HCEC 1CT (cell line): ENCODE data around the gene TMEM120A.
"Not testable (repeated sequence)": the region's sequence is repeated elsewhere in the genome, so short reads cannot be mapped to it uniquely, and the experiment has no call there.

ENCODE experiments used
- DNase-seq: peaks from one replicate; pipeline ENCODE4 v3.0.0-alpha.2; 2017

TMEM120A gene

DNA sequence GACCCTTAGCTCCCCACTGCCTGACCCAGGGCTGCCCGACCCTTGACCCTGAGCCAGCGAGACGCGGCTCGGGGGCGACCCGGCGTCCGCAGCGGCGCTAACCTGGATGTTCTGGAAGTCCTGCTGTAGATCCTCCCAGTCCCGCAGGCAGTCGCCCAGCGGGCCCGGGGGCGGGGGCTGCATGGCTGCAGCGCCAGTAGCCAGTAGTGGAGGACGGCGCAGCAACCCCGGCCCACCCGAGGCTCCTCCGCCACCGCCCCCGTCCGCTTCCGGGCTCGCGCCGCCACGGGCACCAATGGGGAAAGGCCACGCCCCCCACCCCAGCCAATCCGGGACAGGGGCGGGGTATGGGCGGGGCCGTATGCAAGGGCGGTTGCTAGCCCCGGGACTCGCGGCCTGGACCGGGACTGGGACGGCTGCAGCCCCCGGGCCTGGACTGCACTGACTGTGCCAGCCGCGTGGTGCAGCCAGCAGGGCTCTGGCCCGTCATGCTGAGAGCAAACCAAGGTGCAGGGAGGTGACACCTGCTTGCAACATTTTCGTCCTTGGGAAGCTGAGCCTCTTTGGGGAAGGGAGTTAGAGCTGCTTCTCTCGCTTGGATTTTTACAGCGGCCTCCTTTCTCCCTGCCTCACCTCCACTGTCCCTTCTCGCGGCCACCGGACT lies at the start of gene TMEM120A:
TMEM120A (minus strand) TSS at position 208 of the 664 bp plus-strand sequence; CDS start at position 183, 25 bp downstream.
- peak; percentile 90 for DNase-seq

DNA sequence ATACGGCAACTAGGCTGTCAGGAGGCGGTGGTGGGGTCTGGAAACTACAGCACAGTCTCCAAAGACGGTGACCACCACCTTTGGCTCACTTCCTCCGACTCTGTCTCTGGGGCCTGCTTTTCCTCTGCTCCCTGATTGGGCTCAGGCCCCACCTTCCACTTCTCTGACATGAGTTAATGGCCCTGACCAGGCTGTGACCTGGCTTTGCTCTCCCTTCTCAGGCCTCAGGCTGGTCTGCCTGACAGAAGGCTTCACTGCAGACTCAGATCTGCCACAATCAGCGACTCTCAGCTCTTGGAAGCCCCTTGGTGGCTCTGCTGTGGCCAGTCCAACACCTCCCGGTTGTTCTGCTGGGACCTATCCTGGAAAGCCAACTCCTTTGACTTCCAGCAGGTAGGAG lies 45.7 kb upstream of the TMEM120A start:
- no peak for DNase-seq

DNA sequence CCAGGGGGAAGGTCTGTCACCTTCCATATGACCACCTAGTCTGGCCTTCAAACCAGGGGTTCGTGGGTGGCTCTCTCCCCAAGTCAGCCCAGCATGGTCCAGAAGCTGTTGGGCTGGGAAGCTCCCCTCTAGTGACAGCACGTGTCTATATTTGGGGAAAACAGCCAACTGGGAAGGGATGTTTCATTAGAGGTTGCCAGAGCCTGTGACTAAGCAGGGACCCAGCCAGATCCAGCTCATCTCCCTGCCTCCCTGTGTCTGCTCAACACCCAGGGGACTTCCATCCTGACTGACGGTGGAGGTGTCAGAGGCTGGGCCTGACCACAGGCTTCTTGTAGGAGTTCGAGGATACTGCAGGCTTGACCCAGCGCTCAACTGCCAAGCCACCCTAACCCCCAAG lies 42.9 kb upstream of the TMEM120A start:
- DNase-seq = peak; percentile 71

DNA sequence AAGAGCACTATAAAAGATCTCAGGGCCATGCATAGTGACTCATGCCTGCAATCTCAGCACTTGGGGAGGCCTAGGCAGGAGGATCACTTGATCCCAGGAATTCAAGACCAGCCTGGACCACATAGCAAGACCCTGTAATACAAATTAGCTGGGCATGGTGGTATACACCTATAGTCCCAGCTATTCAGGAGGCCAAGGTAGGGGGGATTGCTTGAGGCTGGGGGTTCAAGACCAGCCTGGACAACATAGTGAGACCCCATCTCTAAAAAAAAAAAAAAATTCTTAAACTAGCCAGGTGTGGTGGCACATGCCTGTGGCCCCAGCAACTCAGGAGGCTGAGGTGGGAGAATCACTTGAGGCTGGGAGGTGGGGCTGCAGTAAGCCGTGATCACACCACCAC lies 37.6 kb upstream of the TMEM120A start:
- DNase-seq = no peak

DNA sequence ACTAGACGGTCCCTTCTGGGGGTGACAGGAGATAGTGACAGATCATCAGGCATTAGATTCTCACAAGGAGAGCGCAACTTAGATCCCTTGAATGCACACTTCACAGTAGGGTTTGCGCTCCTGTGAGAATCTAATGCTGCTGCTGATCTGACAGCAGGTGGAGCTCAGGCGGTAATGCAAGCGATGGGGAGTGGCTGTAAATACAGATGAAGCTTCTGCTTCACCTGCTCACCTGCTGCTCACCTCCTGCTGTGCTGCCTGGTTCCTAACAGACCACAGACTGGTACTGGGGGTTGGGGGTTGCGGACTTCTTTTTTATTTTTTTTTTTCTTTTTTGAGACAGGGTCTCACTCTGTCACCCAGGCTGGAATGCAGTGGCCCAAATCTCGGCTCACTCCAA lies 35.3 kb upstream of the TMEM120A start:
- DNase-seq = not testable (repeated sequence)

DNA sequence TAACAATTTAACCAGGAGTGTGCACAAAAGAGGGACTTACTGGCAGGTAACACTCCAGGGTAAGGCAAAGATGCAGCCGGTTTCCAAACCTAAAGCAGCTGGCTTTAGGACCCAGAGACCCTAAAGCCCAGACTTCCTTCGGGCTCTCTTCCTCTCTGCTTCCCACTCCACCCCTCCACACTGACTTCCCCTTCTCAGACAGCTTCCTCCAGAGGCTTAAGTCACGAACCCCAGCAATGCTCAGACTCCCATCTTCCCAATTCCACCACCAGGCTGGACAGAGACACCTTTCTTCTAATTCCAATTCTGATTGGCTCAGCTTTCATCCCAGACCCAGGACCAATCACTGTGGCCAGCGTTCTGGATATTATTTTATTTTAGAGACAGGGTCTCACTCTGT lies 28.6 kb upstream of the TMEM120A start:
- DNase-seq = no peak

DNA sequence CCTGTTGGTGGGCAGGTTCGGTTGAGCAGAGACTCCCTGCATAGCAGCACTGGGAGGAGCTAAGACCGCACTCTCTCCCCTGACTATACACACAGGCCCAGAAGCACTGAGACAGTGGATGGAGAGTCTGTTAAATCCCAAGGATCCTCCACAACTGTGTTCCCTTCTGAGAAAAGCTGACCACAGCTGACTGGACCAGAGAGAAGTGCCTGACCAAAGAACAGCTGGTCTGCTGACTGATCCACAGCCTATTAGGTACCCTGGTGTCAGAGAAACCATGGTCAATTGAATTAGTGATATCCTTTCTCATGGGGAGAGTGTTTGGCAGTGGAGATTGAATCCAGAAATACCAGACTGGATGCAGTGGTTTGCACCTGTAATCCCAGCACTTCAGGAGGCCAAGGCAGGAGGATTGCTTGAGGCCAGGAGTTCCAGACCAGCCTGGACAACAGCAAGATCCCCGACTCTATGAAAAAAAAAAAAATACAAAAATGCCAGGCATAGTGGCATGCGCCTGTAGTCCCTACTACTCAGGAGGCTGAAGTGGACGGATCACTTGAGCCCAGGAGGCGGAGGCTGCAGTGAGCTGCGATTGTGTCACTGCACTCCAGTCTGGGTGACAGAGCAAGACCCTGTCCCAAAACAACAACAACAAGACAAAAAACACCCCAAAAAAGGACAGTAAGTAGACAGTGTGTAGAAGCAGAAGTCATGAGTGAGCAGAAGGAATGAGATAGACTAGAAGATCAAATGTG lies 27.8 kb upstream of the TMEM120A start:
- no peak for DNase-seq

DNA sequence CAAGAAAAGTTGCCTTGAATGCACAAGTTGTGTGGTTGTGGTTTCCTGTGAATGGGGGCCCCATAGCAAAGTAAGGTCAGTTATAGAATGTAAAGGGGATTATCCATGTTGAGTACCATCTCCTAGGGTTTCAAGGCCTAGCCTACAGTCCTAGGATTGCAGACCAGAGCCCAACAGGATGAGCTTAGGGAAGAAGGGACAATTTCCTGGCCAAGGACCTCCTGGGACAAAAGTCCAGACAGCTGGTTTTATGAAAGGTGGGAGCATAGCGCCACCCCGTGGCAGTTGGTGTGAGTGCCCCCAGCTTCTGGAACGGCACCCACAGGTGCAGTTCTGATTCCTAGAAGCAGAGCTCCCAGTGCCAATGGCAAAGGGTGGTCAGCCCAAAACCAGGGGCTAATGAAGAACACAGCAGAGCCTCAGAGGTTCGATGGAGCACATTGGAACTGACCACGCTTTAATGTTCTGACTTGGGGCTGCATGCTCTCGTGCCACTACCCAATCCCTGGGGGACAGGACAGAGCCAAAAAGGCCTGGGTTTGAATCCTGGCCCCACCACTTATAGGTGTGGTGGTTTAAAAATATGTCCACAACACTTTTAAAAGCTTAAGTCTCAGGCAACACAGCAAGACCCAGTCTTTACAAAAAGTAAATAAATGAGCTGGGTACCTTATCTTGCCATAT lies 25.8 kb upstream of the TMEM120A start:
- DNase-seq = peak; percentile 41

DNA sequence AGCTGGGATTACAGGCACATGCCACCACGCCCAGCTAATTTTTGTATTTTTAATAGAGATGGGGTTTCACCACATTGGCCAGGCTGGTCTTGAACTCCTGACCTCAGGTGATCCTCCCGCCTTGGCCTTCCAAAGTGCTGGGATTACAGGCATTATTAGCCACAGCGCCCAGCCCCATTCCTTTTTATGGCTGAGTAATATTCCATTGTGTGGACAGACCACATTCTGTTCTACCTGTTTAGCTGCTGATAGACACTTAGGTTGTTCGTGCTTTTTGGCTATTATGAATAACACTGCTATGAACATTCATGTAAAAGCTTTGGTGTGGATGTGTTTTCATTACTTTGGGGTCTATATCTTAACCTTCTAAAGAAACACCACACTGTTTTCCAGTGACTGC lies 24.1 kb upstream of the TMEM120A start:
- DNase-seq = not testable (repeated sequence)

DNA sequence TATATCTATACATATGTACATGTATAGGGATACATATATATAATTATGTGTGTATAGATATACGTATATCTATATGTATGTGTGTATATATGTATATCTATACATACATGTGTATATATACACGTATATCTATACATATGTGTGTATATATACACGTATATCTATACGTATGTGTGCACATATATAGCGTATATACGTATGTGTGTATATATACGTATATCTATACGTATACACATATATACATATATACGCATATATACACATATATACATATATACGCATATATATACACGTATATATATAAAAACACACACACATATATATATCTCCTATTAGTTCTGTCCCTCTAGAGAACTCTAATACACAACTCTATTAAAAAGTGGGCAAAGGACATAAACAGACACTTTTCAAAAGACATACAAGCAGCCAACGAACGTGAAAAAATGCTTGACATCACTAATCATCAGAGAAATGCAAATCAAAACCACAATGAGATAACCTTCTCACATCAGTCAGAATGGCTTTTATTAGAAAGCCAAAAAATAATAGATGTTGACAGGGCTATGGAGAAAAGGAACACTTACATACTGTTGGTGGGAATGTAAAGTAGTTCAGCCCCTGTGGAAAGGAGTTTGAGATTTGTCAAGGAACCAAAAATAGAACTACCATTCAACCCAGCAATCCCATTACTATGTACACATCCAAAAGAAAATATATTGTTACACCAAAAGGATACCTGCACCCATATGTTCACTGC lies 22.0 kb upstream of the TMEM120A start:
- no peak for DNase-seq

DNA sequence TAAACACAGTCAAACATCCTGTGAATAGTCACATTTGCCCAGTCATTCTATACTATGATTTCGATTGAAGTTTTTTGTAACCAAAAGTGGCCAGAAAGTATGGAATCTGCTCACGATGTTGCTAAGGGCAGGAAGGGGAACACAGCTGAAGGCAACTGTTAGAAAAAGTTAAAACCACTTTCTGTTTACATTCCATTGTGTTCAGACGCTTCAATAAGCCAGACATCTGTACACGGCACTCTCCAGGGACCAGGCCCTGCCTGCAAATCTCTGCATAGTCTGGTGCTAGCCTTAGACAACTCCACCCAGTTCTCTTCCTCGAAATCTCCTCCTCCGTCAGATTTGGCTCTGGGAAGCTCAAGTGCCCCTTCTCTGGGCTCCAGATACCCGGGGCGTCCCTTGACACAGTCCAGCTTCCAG lies 17.1 kb upstream of the TMEM120A start:
- DNase-seq = peak; percentile 52

DNA sequence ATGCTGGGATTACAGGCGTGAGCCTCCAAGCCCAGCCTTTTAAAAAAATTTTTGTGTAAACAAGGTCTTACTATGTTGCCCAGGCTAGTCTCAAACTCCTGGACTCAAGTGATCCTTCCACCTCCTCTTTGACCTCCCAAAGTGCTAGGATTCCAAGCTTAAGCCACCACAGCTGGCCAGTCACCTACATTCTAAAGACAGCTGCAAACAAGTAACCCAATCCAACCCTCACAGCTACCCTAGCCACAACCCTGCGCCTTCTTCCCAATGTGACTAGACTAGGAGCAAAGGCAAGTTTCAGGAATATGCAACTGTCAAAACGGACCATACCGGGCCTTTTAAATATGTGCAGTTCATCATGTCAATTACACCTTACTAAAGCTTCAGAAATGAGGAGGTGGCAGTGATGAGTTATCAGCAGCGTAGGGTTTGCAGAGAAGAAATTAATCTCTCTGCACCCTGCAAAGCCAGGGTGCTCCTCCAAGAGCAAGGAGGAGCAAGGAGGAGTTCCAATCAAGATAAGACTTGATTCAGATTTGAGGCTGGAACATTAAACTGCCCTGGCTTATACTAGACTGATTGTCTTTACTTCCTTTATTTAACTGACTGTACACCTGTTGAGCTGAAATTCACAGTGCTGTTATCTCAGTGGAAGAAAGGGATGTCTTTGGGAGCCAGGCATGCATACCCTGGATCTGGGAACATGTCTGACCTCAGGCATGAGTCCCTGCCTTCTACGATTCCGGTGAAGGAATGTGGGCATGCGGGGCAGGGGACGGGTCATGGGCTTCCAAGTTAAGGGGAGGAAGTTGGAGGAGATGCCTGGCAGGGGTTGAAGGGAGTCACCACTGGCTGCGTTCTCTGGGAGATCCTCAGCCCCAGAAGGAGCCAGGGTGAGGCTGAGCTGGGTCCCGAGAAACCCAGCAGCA lies 15.5 kb upstream of the TMEM120A start:
- no peak for DNase-seq

DNA sequence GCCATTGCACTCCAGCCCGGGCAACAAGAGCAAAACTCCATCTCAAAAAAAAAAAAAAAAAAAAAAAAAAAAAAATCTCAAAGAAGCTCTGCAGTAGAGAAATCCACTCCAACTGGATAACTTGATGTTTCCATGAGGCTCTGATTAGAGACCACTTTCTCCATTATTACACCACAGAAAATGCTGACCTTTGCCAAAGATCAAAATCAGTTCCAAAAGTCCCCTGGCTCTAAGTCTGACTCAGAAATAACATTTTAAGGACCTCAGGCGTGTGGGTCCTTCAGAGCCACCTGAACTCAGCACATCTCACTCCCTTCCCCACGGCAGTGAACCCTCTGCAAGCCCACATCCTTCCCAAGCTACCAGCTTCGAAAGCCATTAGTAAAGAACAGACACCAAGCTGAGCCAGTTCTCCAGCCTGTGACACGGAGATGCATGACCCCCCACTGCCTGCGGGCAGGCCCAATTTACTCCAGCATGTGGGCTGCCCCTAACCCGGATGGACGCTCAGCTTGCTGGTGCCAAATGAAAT lies 13.8 kb upstream of the TMEM120A start:
- no peak for DNase-seq

DNA sequence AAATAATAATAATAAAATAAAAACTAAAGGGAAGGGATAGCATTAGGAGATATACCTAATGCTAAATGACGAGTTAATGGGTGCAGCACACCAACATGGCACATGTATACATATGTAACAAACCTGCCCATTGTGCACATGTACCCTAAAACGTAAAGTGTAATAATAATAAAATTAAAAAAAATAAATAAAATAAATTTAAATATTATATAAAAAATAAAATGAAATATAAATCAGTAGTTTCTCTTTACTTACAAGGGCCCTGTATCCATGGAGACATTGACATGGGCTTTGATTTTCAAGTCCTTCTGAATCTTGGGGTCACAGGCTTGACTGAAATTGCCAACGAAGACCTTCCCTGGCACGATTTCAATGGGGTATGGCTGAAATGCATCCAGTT lies 10.6 kb upstream of the TMEM120A start:
- not testable (repeated sequence) for DNase-seq

DNA sequence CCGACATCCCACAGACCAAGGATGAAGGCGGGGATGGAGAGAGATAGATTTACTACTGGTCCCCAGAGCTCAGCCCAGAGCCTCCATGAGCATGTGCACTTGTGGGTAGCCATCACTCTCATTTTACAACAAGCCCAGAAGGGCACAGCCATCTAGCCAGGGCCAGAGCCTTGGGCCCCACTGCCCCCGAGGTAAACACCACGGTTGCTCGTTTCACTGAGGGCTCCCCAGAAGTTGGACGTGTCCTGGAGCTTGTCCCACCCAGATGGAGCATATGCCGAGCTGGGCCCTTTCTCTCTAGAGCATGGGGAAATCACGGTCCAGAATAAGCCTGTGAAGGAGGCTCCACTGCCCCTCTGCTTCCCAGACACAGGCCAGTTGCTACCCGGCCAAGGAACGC lies 9.0 kb upstream of the TMEM120A start:
- DNase-seq = no peak

DNA sequence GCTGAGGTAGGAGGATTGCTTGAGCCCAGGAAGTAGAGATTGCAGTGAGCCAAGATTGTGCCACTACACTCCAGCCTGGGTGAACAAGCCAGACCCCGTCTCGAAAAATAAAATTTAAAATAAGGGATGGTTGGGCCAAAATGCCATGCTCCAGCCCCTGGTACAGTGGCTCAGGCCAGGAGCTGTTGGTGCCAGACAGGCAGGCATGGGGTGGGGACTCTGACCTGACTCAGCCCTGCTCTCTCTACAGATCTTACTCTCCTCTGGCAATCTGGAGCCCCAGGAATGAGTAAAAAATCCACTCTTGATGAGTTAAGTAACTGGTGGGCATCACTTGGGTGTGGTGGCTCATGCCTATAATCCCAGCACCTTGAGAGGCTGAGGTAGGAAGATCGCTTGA lies 8.4 kb upstream of the TMEM120A start:
- DNase-seq = no peak

DNA sequence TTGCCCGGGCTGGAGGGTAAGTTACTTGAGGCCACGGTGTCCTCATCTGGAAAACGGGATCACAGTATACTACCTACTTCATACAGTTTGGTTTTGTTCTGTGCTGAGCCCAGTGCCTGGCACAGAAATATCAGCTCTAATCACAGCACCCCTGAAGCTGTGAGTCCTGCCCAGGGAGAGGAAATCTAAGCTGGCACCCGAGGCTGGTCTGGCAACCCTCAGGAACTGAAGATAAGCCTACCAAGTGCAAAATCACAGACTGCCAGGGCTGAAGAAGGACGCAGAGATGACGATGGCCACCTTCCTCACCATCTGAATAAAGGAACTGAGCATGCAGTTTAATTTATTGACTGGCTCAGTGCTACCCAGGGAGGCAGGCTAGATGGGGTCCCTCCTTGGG lies 7.7 kb upstream of the TMEM120A start:
- DNase-seq = no peak

DNA sequence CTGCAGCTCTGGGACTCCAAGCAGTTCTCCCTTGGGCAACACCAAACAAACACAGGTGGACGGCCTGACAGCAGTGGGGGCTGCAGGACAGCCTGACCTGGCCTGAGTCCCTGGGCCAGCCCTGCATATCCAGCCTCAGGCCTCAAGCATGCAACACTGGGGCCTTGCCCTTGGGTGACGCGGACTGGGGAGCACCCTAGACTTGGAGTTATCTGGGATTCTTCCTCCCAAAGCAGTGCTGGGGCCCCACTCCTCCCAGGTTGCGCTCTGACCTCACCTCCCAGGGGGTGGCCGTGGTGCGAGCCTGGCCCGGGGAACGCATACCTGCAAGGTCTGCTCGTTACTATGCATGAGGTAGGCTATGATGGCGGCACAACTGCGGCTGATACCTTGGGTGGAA lies 6.2 kb upstream of the TMEM120A start:
- no peak for DNase-seq

DNA sequence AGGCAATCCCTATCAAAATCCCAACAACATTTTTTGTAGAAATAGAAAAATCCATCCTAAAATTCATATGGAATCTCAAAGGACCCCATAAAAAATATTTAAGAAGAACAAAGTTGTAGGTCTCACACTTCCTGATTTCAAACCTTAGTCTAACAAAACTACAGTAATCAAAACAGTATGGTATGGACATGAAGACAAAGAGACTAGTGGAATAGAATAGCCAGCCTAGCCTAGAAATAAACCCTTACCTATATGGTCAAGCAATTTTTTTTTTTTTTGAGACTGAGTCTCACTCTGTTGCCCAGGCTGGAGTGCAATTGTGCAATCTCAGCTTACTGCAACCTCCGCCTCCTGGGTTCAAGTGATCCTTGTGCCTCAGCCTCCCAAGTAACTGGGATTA lies 3.6 kb upstream of the TMEM120A start:
- DNase-seq = no peak

DNA sequence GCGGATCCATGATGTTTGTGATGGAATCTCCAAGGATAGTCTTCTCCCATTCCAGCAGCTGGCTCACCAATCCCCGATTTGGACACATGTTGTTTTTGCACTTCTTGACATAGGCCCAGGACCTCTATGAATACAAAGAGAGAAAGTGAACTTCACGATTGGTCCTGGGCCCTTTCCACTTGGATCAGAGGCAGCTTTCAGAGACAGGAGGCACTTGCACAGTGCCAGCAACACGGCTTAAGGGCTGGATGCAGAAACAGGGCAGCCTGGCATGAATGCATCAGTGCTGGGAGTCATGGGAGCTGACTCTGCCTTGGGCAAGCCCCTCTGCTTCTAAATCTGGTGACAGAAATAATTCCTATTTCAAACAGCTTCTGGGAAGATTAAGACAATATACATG lies 2.1 kb upstream of the TMEM120A start:
- DNase-seq = no peak

DNA sequence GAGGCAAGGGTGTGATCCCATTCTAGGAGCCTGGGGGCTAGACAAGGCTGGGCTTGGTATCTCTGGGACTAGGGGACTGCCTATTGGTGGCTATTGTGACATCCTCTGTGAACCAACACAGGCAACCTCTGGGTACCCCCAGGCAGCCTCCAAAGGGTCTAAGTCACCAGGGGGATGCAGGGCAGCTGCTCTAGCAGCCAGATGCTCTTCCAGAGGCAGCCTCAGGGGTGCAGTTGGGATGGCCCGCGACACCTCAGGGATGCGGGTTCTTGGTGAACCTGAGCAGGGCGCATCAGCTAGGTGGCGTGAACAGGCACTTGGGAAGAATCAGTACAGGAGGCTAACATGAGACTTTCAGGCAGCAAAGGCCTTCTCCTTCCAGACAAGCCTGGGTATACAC lies 1.6 kb upstream of the TMEM120A start:
- no peak for DNase-seq

DNA sequence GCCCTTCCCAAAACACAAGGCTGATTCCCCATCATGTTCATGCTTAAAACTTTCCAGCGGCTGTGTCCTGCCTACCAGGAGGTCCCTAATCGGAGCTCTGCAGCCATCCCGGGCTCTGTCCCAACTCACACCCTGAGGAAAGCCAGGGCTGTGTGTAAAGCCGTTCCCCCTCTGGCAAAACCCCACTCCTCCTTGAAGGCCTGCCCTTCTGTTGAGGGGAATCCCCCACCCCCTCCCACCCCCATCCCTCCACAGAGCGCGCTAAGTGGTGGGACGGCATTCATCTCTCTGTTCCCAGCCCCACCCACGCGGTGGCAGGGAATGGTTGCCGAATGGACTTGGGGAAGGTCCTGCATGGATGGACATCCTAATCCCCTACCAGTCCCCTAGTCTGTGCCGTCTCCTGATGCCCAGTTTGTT lies 667 bp upstream of the TMEM120A start:
- DNase-seq = no peak
